Stimulated activated effector memory CD8-positive, alpha-beta T cell treated with anti-CD3 and anti-CD28 coated beads, Interleukin-12 subunit alpha, Interleukin-12 subunit beta, amount 100 ng/mL, for 72 hours (primary cell): Measurements from ENCODE around the gene SYCE3.

Source experiments
- ATAC-seq: fragments of 150-1000 bp; cut with Tn5 transposase; 2 replicates; pipeline ENCODE4 v1.10.0; 2021
- DNase-seq, 2 donors: peaks; one replicate each; pipeline ENCODE4 v3.0.0; 2021 to 2022; ENCODE audit warnings: low spot score in 2 of 2
- H3K27ac Mint-ChIP-seq: one replicate; pipeline ENCODE4 v1.8.0; 2022; ENCODE audit warnings: mild to moderate bottlenecking, mixed read lengths
- H3K36me3 Mint-ChIP-seq: one replicate; pipeline ENCODE4 v1.8.0; 2022; ENCODE audit warnings: mild to moderate bottlenecking, mixed read lengths
- H3K4me1 Mint-ChIP-seq: one replicate; pipeline ENCODE4 v1.8.0; 2022; ENCODE audit warnings: mixed read lengths
- H3K4me3 Mint-ChIP-seq: one replicate; pipeline ENCODE4 v1.8.0; 2022; ENCODE audit warnings: mild to moderate bottlenecking, mixed read lengths
- H3K9me3 Mint-ChIP-seq: one replicate; pipeline ENCODE4 v1.8.0; 2022; ENCODE audit warnings: mixed read lengths

SYCE3 gene

DNA sequence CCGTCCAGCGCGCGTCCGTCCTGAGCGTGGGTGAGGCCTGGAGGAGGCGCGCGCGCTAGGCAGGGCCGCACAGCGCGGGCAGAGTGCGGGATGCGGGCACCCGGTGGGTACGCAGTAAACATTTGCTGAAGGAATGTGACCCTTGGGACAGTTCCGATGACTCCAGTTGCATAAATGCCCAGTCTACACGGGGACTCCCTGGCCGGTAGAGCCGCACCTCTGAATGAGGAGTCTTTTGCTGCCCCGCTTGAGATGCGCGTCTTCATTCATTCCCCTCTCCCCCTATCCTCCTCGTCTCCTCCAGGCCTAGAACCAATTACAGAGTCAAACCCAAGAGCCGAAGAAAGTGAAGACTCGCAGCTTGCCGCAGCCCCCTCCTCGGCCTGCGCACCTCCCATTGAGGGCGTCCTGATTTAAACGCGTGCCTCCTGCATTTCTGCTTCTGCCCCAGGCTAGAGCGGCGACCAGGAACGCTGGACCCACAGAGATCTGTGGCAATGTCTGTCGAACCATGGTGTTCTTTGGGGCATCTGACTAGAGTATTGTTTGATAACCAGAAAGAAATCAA lies 20.7 kb upstream of the SYCE3 start:
- no peak for DNase-seq
- Mint-ChIP-seq H3K36me3 (peaks cover 36% of the 10 kb centered on the region), H3K27ac (peak overlapping the region; percentile 96), H3K4me1 (peaks cover 29% of the 10 kb centered on the region), H3K4me3 (peak overlapping the region; percentile 92), H3K9me3 (no peaks in the 10 kb centered on the region)
- ATAC-seq: peak; percentile 26

DNA sequence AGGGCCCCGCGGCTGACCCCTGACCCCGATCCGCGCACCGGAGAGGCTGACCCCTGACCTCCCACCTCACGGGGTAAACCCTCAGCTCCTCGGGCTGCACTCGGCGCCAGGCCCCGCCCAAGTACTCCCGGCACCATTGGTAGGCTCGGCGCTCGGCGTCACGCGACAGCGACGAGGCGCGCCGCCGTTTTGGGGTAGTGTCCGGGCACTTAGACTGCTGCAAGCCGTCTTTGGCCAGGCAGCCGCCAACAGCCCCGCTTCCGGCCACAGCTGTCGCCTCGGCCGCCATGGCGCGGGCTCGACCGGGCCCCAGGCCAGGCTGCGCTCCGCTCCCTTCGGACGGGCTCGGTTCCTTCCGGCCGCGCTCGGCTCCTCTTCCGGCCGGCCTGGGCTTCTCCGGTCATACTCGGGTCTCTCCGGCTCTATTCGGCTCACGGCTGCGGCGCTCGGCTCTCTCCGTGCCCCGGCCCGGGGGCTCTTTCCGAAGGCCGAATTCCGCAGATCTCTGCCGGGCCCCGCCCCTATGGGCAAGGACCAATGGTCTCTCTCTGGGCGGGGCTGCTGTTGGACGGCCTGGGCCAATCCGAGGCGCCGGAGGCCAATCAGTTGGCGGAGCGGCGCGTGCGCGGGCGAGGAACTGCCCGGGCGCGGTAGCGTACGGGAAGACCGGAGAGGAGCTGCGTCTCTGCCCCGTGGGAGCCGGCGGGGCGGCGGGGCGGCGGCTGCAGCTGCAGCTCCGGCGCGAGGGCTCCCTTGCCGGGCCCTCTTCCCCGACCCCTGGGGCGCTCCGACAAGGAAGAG lies 20.0 kb upstream of the SYCE3 start, which contains the start of gene CHKB:
Gene CHKB (minus strand): TSS at position 357 of the 801 bp plus-strand sequence. CDS start 68 bp downstream, at position 289.
- ATAC-seq: peak; percentile 94
- peak within 1 kb of the TSS; percentile 96 for H3K27ac Mint-ChIP-seq

DNA sequence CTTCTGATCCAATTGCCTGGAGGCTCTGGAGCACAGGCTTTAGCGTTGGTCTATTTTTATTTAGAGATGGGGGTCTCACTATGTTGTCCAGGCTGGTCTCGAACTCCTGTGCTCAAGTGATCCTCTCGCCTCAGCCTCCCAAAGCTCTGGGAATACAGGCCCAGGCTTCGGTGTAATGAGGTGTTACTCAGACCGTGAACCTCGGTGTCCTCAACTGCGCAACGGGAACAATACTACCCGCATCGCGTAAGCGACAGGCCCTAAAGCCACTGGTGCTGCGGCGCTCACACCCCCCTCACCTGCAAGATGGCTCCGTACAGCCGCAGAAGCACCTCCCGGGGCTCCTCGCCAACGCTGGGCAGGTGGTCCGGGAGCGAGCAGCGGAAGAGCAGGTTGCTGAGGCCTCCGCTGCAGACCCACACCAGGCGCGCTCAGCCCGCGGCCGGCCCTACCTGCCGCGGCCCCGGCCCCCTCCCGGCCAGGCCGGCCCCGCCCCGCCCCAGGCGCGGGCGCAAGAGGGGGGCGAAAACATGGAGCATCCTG lies 19.3 kb upstream of the SYCE3 start:
- DNase-seq (no peak), ATAC-seq (peak; percentile 1)
- H3K4me1 Mint-ChIP-seq: peaks cover 36% of the 10 kb centered on the region
- H3K9me3 Mint-ChIP-seq: no peaks in the 10 kb centered on the region
- peaks cover 30% of the 10 kb centered on the region for H3K36me3 Mint-ChIP-seq
- H3K4me3 Mint-ChIP-seq: peak overlapping the region; percentile 92
- H3K27ac Mint-ChIP-seq: peak overlapping the region; percentile 96

More for the DNA sequence above, 20.0 kb upstream of the SYCE3 start, which contains the start of gene CHKB:
- Mint-ChIP-seq H3K9me3 (no peaks in the 10 kb centered on the region), H3K36me3 (peaks cover 30% of the 10 kb centered on the region), H3K4me1 (peaks cover 30% of the 10 kb centered on the region), H3K4me3 (peak within 1 kb of the TSS; percentile 92)
- peak; percentile 97 to 99 for DNase-seq

DNA sequence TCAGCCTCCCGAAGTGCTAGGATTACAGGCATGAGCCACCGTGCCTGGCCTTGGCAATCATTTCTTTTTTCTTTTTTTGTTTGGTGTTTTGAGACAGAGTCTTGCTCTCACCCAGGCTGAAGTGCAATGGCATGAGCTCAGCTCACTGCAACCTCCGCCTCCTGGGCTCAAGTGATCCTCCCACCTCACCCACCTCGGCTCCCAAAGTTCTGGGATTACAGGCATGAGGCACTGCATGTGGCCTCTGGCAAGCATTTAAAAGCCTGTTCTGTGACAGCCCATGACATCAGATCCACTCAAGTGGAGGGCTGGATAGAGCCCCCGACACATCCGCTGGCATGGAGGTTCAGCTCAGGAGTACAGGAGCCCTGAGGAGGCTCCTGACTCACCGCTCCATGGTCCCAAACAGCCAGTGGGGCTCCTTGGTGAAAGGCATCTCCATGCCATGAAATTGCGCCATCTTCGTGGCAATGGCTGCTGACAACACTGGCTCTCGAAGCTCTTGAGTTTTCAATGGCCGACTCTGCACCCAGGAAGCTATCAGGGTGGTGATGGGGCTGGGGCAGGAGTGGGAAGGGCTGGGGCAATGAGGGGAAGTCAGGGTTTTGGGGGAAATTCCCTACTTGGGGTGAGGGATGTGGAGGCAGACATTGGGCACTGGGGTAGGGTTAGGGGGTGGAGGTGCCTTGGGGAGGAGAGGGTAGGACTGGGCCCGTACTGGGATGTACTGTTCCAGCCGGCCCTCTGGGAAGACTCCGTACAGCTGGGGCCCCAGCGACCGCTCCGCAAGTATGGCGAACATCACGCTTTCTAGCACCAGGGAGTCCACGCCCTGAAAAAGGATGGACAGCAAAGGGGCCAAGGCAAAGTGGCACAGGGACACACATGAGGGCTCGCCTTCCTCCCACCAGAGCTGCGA lies 18.6 kb upstream of the SYCE3 start:
- DNase-seq: no peak
- no peaks in the 10 kb centered on the region for H3K9me3 Mint-ChIP-seq
- H3K27ac Mint-ChIP-seq: peak overlapping the region; percentile 96
- peaks cover 30% of the 10 kb centered on the region for H3K36me3 Mint-ChIP-seq
- ATAC-seq: no peak
- H3K4me3 Mint-ChIP-seq: peak overlapping the region; percentile 92
- peaks cover 36% of the 10 kb centered on the region for H3K4me1 Mint-ChIP-seq

DNA sequence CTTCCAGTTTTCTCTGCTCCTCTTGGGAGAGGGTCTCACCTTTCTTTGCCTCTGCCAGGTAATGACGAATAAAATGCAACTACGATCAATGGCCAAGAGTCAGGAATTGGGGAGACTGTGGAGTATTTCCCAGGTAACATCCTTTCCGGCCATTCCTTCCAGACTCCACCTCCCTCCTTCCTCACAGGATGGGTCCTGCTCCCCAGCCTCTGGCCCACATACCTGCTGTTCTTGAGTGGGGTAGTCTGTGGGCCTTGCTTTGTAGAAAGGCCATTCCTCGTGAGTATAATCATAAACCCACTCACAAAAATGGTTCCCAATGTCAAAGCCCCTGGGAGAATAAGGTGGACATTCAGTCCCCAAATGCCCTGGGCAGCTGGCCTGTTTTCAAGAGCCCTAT lies 17.0 kb upstream of the SYCE3 start:
- ATAC-seq: no peak
- H3K4me3 Mint-ChIP-seq: no peak overlapping the region
- H3K36me3 Mint-ChIP-seq: peaks cover 36% of the 10 kb centered on the region
- no peak for DNase-seq
- no peaks in the 10 kb centered on the region for H3K9me3 Mint-ChIP-seq
- peak overlapping the region; percentile 80 for H3K27ac Mint-ChIP-seq
- peaks cover 36% of the 10 kb centered on the region for H3K4me1 Mint-ChIP-seq

DNA sequence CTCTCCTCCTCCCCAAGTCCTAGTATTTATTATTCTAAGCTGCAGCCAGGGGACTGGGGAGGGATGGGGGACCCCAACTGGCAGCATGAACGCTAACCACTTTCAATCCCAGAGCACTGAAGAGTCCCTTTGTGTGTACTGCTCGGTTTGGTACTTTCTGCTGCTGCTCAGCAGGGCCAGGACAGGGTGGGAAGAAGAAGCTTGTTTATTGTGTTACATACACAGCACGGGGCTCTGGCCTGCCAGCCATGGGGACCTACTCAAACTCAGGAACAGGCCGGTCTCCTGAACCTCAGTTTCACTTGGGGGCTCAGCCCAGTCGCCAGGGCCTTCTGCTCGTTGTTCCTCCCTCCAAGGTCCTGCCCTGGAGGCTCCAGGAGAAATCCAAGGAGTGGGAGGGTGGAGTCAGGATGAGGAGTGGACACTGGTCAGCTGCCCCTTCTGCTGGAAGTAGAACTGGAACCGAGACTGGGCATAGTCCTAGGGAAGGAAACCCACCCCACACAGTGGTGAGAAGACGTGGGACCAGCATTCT lies 16.1 kb upstream of the SYCE3 start:
- no peak overlapping the region for H3K27ac Mint-ChIP-seq
- no peaks in the 10 kb centered on the region for H3K9me3 Mint-ChIP-seq
- peaks cover 36% of the 10 kb centered on the region for H3K4me1 Mint-ChIP-seq
- H3K4me3 Mint-ChIP-seq: no peak overlapping the region
- peaks cover 34% of the 10 kb centered on the region for H3K36me3 Mint-ChIP-seq
- no peak for DNase-seq
- no peak for ATAC-seq

DNA sequence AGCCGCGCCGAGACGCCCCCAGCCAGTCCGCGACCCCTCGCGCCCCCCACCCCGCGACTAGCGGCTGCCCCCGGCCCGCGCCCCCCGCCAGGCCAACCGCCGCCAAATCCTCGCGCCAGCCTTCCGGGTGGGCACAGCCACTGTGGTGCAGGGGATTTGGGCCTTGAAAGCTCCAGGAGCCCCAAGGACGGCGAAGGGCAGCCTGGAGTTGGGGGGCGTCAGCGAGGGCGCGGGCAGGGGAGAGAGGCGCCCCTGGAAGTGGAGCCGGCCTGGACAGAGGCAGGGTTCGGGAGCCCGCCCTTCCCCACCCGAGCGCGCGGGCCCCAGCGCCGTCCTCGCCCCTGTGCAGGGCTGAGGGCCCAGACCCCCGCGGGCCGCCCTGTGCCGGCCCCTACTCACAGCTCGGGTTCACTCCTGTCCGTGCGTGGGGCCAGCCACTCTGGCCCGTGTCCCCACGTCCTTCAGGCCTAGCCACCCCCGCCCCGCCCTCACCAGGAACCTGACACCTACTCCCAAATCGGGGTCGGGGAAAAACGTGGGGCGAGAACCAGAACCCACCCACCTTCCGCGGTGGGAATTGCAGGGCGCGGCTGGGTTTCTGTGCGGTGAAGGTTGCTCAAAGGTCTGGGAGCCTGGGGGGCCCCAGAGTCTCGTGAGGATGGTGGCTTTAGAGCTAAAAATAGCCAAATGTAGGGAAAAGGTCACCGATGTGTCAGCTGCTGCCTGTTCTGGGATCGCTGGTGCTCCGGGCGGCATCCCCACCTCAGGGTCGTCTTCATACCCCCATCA lies 15.5 kb upstream of the SYCE3 start, which contains the start of gene CPT1B:
Gene CPT1B (minus strand): TSS at position 441 of the 789 bp plus-strand sequence. CDS start 512 bp downstream, outside the sequence.
- Mint-ChIP-seq H3K9me3 (no peaks in the 10 kb centered on the region), H3K36me3 (peaks cover 30% of the 10 kb centered on the region), H3K4me1 (peaks cover 30% of the 10 kb centered on the region), H3K27ac (peak within 1 kb of the TSS; percentile 80), H3K4me3 (no peak within 1 kb of the TSS)
- ATAC-seq: no peak
- no peak for DNase-seq

DNA sequence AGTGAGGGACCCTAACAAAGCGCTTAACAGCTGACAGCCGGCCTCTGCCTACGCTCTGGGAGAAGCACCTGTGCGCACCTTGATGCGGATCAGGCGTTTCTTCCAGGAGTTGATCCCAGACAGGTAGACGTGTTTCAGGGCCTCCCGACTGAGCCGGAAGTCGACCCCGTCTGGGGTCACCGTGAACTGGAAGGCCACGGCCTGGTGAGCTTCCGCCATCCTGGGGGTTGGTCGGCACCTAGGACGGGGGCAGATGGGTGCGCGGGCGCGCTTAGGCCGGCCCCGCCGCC lies 14.9 kb upstream of the SYCE3 start:
- H3K9me3 Mint-ChIP-seq: no peaks in the 10 kb centered on the region
- H3K4me3 Mint-ChIP-seq: no peak overlapping the region
- DNase-seq (no peak), ATAC-seq (no peak)
- peak overlapping the region; percentile 8 for H3K27ac Mint-ChIP-seq
- H3K36me3 Mint-ChIP-seq: peaks cover 31% of the 10 kb centered on the region
- H3K4me1 Mint-ChIP-seq: peaks cover 30% of the 10 kb centered on the region

DNA sequence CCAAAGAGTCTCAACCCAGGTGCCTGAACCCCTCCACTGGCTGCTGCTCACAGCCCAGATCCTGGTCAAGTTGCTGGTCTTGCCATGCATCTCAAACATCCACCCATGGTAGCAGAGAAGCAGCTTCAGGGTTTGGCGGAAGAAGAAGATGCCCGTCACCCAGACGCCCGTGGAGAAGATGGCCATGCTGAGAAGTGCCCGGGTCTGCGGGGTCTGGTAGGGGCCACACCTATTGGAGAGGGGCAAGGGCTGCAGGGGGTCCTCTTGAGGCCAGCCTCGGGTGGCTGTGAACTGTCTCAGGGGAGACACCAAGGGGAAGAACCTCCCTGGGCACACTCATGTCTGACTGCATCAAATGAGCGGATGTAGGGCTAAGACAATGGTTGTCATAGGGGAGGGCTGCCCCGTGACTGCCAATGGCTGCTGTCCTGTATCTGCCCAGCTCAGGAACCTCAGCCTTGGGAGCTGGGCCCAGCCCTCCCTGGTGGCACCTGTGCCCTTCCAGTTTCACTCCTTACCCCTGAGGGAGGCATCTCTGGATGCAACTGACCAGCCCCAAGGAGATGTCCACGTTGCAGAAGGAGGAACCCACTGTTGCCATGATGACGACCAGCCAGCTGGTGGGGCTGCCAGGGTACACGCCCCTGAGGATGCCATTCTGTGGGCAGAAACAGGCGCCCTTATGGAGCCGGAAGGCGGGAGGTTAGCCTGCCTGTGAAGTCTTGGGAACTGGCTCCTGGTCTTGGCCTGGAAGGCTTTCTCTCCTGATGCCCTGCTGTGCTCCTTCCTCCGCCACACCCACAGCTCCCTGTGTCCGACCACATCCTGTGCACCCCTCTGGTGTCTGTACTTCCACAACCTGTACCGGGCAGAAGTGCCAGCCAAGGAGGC lies 14.3 kb upstream of the SYCE3 start:
- H3K4me1 Mint-ChIP-seq: peaks cover 30% of the 10 kb centered on the region
- ATAC-seq (peak; percentile 8), DNase-seq (no peak)
- H3K4me3 Mint-ChIP-seq: no peak overlapping the region
- H3K9me3 Mint-ChIP-seq: no peaks in the 10 kb centered on the region
- peaks cover 35% of the 10 kb centered on the region for H3K36me3 Mint-ChIP-seq
- H3K27ac Mint-ChIP-seq: peak overlapping the region; percentile 8

DNA sequence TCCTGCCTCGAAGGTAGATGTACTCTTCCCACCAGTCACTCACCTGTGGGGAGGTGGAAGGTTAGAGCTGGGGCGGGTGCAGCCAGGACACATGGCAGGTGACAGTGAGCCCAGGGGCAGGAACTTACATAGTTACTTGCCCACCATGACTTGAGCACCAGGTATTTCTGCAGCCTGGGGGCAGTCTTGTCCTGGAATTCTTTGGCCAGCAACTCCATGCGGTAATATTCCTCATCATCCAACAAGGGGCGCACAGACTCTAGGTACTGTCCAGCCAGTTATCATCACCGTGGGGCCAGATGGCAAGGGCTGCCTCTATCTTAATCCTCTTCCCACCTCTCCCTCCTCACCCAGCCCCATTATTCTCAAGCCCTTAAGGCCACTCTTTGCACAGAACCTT lies 13.4 kb upstream of the SYCE3 start:
- DNase-seq (no peak), ATAC-seq (no peak)
- Mint-ChIP-seq H3K36me3 (peaks cover 38% of the 10 kb centered on the region), H3K4me3 (no peak overlapping the region), H3K4me1 (peaks cover 22% of the 10 kb centered on the region), H3K9me3 (no peaks in the 10 kb centered on the region), H3K27ac (no peak overlapping the region)

DNA sequence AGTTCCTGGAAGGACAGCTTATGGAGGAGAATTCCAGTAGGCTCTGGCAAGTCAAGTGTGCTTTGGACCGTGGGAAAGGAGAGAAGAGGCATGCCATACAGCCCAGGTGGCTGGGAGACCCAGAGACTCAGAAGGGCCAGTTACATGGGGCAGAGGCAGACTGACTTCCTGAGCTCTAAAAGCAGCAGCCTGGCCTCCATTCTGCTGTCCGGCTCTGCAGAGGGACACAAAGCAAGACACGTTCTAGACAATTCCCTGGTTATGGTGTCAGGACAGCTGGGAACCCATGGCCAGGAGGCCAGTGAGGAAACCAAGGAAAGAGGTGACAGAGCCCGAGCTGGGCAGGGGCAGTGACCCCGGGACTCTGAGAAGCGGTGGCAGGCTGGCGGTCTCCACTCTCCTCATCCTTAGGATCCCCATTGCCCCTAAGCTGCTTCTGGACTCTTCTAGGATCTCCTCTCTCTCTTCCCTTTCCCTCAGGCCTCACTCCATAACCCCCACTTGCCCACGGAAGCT lies 12.8 kb upstream of the SYCE3 start:
- Mint-ChIP-seq H3K4me1 (peaks cover 18% of the 10 kb centered on the region), H3K36me3 (peaks cover 38% of the 10 kb centered on the region), H3K9me3 (no peaks in the 10 kb centered on the region), H3K4me3 (no peak overlapping the region), H3K27ac (no peak overlapping the region)
- ATAC-seq: no peak
- no peak for DNase-seq

DNA sequence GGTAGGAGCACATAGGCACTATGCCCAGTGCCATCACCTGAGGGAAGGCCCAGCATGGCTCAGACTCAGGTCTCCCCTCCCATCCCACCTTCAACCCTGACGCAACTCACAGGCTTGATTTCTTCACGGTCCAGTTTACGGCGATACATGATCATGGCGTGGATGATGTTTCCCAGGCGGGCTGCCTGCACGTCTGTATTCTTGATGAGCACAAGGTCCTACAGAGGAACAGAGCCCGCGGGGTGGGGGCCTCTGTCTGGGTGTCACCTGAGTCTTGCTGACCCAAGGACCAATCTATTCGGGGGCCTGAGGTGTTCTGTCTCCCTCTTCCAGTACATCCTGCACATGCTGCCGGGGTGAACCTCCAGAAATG lies 11.7 kb upstream of the SYCE3 start:
- ATAC-seq (no peak), DNase-seq (no peak)
- no peaks in the 10 kb centered on the region for H3K9me3 Mint-ChIP-seq
- H3K4me1 Mint-ChIP-seq: peaks cover 7% of the 10 kb centered on the region
- no peak overlapping the region for H3K4me3 Mint-ChIP-seq
- H3K27ac Mint-ChIP-seq: no peak overlapping the region
- H3K36me3 Mint-ChIP-seq: peaks cover 36% of the 10 kb centered on the region
